ENCODE measurements around the gene TNFRSF8.

- TF ChIP-seq NR3C1 (CRISPR knock-in tag; IDR thresholded peaks at IDR 0.05) (no peak), SIN3A (IDR thresholded peaks at IDR 0.05; ENCODE audit: borderline replicate concordance in 2 of 2, control insufficient read depth in 1 of 2, low read depth in 2 of 2, low read length in 2 of 2) (no peak), MBD2 (IDR thresholded peaks at IDR 0.05; ENCODE audit: borderline replicate concordance, low read depth) (no peak), TRIM24 (IDR thresholded peaks at IDR 0.05) (no peak), HCFC1 (IDR thresholded peaks at IDR 0.05; ENCODE audit: low read depth, low read length) (no peak), PATZ1 (CRISPR knock-in tag; IDR thresholded peaks at IDR 0.05; ENCODE audit: borderline replicate concordance) (no peak), IRF9 (tag; IDR thresholded peaks at IDR 0.05) (no peak), YBX1 (IDR thresholded peaks at IDR 0.05) (no peak), PREB (CRISPR knock-in tag; IDR thresholded peaks at IDR 0.05) (no peak)
- TF ChIP-seq, protein P1, sequence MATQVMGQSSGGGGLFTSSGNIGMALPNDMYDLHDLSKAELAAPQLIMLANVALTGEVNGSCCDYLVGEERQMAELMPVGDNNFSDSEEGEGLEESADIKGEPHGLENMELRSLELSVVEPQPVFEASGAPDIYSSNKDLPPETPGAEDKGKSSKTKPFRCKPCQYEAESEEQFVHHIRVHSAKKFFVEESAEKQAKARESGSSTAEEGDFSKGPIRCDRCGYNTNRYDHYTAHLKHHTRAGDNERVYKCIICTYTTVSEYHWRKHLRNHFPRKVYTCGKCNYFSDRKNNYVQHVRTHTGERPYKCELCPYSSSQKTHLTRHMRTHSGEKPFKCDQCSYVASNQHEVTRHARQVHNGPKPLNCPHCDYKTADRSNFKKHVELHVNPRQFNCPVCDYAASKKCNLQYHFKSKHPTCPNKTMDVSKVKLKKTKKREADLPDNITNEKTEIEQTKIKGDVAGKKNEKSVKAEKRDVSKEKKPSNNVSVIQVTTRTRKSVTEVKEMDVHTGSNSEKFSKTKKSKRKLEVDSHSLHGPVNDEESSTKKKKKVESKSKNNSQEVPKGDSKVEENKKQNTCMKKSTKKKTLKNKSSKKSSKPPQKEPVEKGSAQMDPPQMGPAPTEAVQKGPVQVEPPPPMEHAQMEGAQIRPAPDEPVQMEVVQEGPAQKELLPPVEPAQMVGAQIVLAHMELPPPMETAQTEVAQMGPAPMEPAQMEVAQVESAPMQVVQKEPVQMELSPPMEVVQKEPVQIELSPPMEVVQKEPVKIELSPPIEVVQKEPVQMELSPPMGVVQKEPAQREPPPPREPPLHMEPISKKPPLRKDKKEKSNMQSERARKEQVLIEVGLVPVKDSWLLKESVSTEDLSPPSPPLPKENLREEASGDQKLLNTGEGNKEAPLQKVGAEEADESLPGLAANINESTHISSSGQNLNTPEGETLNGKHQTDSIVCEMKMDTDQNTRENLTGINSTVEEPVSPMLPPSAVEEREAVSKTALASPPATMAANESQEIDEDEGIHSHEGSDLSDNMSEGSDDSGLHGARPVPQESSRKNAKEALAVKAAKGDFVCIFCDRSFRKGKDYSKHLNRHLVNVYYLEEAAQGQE (IDR thresholded peaks at IDR 0.05; ENCODE audit: borderline replicate concordance): no peak
- TF ChIP-seq, protein P1 (CRISPR knock-in tag; IDR thresholded peaks at IDR 0.05; ENCODE audit: low read depth): no peak
Observed at GRCh38 chr1:12172042-12172851, 109.1 kb downstream of the TNFRSF8 start.
